AG09319 (cell line): Measurements from ENCODE around the gene ASAP2.
A peak's percentile ranks its signal among the peaks of the same experiment; 100 is the strongest.

Source experiments
- DNase-seq: peaks from one replicate; pipeline ENCODE4 v3.0.0-alpha.2; 2010; ENCODE audit warnings: low read depth; ENCODE audit errors: extremely low read depth
- TF ChIP-seq, protein P1 (sequence below): IDR thresholded peaks from 2 replicates; pipeline ENCODE4 v1.5.1; 2011; ENCODE audit warnings: low read depth, mild to moderate bottlenecking, inconsistent platforms, low read length, moderate library complexity

Gene ASAP2

DNA sequence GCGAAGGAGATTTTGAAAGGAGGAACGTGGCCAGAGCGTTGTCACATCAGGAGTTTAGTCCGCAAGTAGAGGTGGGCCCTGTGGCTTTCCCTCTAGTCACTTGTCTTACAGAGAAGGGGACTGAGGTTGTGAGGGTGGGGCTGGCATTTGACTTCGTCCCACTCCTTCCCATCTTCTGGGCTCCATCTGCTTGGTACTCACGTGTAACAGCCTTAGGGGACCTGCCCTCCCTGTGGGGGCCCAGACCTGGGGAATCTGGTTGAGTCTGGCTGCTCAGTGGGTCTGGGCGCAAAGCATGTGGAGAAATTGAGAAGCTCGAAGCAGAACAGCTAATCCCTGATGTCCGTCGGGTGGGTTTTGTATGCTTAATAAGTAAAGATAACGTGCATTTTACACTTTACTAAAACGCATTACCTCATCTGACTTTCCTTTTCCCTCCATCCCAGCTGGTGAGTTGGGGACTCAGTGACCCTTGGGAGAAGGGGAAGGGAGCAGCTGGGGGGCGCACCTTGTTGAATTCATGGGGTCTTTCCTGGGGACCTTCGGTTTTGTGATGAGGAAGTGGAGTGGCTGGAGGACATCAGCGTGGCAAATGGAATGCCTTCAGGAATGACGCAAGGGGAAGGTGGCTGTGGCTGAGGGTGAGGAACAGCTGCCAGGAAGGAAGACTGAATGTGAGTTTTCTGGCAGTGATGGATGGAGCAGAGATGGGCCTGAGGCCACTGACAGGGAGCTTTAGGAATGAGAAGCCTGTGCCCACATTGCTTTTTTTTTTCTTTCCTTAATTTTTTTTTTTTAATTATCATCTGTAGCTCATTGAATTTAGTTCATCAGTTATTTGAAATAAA, 44.8 kb downstream of the ASAP2 start:
- DNase-seq: no peak
- TF ChIP-seq, protein P1, sequence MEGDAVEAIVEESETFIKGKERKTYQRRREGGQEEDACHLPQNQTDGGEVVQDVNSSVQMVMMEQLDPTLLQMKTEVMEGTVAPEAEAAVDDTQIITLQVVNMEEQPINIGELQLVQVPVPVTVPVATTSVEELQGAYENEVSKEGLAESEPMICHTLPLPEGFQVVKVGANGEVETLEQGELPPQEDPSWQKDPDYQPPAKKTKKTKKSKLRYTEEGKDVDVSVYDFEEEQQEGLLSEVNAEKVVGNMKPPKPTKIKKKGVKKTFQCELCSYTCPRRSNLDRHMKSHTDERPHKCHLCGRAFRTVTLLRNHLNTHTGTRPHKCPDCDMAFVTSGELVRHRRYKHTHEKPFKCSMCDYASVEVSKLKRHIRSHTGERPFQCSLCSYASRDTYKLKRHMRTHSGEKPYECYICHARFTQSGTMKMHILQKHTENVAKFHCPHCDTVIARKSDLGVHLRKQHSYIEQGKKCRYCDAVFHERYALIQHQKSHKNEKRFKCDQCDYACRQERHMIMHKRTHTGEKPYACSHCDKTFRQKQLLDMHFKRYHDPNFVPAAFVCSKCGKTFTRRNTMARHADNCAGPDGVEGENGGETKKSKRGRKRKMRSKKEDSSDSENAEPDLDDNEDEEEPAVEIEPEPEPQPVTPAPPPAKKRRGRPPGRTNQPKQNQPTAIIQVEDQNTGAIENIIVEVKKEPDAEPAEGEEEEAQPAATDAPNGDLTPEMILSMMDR: no peak

DNA sequence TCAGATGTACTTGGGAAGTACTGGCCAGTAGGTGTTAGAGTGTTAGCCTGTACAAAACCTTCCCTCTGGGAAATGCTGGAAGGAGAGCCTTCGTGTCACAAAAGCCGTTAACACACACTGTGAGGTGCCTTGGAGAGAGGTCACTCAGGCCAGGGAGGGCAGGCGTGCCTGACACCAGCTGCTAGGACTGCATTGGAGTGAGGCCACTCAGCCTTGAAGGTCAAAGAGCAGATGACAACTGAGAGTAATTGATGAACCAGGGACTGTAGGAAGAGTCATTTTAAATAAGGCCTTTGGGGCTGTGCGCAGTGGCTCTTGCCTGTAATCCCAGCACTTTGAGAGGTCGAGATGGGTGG, 45.4 kb downstream of the ASAP2 start:
- DNase-seq: no peak
- TF ChIP-seq, protein P1: no peak

DNA sequence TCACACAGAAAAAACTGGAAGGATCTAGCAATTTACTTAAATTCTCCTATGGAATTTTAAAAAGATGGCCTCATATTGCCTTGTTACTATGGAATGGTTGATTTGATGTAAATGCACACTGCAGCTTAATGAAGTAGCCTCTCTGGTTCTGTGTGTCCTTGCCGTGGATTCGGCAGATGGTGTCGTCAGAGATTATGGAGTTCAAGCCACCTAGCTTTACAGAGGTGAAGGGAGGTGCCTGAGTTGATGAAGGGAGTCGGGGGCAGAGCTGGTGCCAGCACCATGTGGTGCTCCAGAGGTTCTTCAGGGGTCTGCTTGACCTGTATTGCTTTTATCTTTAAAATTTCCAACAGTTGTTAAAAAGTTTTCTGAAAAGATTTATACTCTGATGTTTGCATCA, 48.8 kb downstream of the ASAP2 start:
- TF ChIP-seq, protein P1: no peak
- no peak for DNase-seq

DNA sequence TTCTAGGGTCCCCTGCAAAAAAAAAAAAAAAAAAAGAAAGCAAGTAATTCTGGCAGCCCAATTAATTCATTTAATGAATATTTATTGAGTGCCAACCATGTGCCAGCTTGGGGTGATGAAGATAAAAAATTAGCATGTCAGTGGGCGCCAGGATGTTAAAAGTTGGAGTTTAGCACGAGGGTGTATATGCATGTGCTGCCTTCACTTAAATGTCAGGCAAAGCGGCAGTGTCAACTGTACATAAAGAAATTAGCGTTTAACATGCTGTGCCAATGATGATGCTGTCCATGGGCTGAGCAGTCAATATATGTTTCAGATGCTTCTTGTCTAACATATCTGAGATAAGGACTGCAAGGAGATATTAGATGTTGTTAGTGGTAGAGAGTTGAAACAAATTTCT, 49.5 kb downstream of the ASAP2 start:
- no peak for DNase-seq
- TF ChIP-seq, protein P1: no peak

DNA sequence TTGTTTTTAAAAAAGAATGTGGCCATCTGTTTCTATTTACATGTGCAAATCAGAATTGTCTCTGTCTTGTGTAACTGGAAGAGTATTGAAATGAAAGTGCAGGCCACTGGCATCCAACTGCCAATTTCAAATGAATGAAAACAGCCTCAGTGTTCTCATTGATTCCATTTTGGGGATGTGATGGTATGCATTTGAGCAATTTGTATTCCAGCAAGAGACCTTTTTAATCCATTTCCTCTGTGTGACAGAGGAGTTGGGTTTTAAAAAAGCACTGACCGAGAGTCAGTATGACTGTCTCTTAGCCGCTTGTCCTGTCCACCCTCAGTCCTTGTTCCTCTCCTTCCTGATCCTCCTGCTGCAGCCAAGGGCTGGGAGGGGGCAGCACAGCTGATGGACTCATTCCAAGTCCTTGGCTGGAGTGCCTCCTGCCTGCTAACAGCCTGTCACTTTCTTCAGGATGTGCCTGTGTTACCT, 50.0 kb downstream of the ASAP2 start:
- peak; percentile 46 for DNase-seq

DNA sequence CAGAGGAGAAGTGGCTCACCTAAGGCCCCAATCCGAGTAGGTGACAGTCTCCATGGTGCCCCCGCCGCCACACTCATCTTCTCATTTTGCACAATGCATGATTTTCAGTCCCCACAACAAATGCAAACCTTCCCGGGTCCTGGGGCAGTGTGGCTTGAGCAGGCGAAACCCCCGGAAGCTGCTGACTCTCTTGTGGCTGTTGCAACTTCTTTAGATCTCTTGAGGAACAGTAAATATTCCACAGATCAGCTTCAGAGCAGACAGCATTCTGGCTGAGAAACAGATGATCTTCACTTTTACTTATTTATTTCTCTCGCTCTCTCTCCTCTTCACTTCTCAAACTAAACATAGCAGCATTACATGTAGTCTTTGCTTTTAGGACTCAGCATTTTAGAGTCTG, 51.9 kb downstream of the ASAP2 start:
- TF ChIP-seq, protein P1: no peak
- DNase-seq: no peak

More for the DNA sequence above, 50.0 kb downstream of the ASAP2 start:
- TF ChIP-seq, protein P1: no peak

DNA sequence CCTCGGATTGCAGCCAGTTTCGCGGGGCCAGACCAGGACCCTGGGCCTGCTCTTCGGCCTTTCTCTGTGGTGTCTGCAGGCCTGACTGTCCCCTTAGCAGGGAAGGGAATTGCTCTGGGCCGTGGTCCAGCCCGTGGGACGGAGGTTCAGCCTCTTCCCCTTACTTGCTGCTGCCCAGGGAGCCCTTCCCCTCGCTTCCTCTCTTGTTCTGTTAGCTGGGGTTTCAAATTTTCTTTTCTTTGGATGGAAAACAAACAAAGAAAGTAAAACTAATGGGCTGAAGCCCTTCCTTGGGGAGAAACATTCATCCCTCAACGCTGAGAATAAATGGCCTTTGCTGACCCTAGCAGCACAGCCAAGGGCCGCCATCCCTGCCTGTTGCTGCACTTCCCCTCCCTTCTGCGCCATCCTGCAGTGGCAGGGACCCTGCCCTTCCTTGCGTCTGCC, 52.4 kb downstream of the ASAP2 start:
- no peak for DNase-seq
- TF ChIP-seq, protein P1: no peak
